Activated CD4-positive, alpha-beta T cell treated with anti-CD3 and anti-CD28 coated beads, Interleukin-10, Interleukin-2, amounts not matched to agents 100 ng/mL and 50 ng/mL, durations not matched to agents 16 hours and 8 hours (primary cell): ENCODE data around the gene SCAI.
"Not testable (repeated sequence)": the region's sequence is repeated elsewhere in the genome, so short reads cannot be mapped to it uniquely, and the experiment has no call there.

Experiments used
- DNase-seq: peaks from one replicate; pipeline ENCODE4 v3.0.0-alpha.2; 2020

The SCAI gene

GRCh38 chr9:125100822-125101221, 42.5 kb downstream of the SCAI start:
- DNase-seq, result no peak

DNA sequence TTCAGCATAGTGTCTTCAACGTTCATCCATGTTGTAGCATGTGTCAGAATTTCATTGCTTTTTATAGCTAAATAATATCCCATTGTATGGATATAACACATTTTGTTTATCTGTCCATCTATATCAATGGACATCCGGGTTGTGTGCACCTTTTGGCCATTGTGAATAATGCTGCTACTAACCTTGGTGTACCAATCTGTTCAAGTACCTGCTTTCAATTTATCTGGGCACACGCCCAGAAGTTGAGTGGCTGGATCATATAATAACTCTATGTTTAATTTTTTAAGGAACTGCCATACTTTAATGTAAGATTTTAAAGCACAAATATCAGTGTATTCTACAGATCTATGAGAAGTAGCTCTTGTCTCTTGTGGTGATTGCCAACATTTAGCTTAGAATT, 43.5 kb downstream of the SCAI start:
- DNase-seq, result no peak

GRCh38 chr9:125095821-125096443, 47.4 kb downstream of the SCAI start:
- DNase-seq, result no peak

DNA sequence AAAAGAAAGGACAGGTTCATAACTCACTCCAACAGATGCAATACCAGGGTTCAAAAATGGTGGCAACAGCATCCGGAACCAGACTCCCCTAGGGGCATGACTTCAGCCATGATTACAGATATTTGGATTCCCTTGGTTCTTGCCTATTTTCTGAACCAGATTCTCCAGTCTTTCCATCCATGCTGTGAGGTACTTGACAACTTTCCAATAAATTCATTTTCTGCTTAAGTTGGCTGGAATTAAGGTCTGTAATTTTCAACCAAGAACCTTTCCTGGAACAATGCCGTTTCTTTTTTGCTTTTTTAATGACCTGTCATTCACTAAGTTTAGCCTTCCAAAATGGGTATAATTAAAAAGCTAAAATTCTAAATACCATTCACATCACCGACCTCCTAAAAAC, 52.2 kb downstream of the SCAI start:
- DNase-seq, result no peak

- peak; percentile 34 for DNase-seq
Measured at GRCh38 chr9:125089331-125089730, 54.0 kb downstream of the SCAI start.

DNA sequence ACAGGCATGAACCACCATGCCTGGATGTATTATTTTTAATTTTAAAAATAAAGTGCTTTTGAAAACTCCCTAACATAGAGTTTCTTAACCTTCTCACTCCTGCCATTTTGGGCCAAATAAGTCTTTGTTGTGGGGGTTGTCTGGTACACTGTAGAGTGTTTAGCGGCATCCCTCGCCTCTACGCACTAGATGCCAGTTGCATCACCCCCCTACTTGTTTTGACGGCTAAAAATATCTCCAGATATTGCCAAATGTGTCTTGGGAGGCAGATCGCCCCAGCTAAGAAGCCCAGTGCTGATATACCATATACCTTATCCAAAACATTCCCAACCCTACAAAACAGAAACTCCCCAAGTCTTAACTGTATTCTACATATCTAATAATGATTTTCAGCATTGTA, 54.6 kb downstream of the SCAI start:
- no peak for DNase-seq

GRCh38 chr9:125085703-125086477, 57.4 kb downstream of the SCAI start:
- DNase-seq, result no peak

GRCh38 chr9:125082197-125082596, 61.1 kb downstream of the SCAI start:
- DNase-seq, result not testable (repeated sequence)

GRCh38 chr9:125080797-125081196, 62.5 kb downstream of the SCAI start:
- not testable (repeated sequence) for DNase-seq

- no peak for DNase-seq
Measured at GRCh38 chr9:125079931-125080330, 63.4 kb downstream of the SCAI start.

DNA sequence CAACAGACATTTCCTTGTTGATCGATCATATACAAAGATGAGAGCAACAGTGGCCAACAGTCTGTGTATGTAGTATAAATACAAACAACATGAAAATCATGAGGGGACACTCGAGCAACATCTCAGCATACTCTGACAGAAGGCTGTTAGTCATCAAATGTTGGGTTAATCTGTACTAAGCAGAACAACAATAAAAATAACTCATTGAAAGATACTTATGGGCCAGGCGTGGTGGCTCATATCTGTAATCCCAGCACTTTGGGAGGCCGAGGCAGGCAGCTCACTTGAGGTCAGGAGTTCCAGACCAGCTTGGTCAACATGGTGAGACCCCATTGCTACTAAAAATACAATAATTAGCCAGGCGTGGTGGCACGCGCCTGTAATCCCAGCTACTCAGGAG, 67.3 kb downstream of the SCAI start:
- no peak for DNase-seq

- no peak for DNase-seq
Measured at GRCh38 chr9:125074976-125075375, 68.4 kb downstream of the SCAI start.

- DNase-seq, result no peak
Measured at GRCh38 chr9:125066839-125067619, 76.3 kb downstream of the SCAI start.

DNA sequence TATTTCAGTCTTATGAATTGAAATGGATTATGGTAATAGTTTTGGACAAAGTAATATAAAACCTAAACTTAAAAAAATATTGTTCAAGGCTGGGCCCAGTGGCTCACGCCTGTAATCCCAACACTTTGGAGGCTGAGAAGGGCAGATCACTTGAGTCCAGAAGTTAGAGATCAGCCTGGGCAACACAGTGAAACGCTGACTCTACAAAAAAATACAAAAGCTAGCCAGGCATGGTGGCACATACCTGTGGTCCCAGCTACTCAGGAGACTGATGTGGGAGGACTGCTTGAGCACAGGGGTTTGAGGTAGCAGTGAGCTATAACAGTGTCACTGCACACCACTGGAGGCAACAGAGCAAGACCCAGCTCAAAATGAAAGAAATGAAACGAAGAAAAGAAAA, 81.9 kb downstream of the SCAI start:
- DNase-seq, result no peak

DNA sequence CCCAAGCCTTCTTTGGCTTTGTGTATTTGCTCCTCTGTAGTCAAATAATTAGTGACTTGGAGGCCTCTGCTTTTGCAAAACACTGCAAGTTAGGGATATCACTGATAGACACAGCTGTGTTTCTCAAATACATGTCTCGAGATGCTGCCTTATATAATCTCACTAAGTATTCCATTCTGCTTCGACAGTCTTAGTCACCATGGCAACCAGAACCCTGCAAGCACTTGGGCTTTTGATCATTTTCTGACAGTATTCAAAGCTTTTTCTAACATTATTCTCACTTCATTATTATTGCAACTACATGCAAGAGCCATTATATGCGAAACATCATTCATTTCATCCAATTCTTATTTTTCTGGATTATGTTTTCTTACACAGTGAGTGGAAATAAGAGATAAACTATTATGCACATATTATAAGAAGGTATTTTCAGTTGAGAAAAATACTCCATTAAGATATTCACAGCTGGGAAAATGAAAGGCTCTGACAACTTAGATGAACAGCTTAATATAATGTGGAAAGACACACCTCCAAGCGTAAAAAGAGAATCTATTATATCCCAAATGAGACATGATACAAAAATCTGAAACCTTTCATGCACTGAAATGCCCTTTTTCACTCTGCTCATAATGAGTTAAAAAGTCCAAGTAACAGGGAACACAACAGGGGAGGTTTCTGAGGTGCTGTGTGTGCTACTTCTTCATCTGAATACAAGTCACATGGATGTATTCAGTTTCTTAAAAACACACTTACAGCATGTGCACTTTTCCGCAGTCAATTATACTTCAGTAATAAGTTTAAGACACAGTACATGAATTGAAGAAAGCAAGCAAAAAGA, 93.9 kb downstream of the SCAI start:
- no peak for DNase-seq

DNA sequence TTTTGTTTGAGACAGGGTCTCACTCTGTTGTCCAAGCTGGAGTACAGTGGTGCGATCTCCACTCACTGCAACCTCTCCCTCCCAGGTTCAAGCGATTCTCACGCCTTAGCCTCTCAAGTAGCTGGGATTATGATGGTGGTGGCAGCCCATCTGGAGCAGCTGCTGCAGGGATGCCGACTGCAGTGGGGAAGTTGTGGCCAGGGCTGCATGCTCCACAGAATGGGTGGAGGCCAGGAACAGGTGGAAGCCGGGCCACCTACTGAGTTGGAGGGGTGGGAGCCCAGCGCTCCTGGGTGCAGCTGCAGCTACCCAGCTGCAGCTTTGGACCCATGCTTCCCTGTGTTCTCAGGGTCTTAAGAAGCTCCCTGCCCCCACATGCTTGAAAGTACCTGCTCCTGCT, 99.7 kb downstream of the SCAI start:
- DNase-seq, result no peak

- no peak for DNase-seq
Measured at GRCh38 chr9:125043148-125043547, 100.2 kb downstream of the SCAI start.

DNA sequence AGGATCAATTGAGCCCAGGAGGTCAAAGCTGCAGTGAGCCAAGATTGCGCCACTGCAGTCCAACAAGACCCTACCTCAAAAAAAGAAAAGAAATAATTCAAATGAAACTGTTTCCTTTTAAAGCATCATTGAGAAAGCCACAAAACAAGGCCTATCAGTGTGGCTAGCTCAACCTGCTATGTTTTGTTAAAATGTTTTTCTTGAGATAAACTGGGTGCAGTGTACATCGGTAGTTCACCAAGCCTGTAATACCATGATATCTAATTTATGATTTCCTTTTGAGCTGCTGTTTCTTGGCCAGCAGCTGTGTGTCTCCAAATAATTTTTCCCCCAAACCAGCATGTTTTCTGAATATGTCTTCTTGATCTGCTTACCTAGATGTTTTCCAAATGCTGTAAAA, 105.2 kb downstream of the SCAI start:
- no peak for DNase-seq

DNA sequence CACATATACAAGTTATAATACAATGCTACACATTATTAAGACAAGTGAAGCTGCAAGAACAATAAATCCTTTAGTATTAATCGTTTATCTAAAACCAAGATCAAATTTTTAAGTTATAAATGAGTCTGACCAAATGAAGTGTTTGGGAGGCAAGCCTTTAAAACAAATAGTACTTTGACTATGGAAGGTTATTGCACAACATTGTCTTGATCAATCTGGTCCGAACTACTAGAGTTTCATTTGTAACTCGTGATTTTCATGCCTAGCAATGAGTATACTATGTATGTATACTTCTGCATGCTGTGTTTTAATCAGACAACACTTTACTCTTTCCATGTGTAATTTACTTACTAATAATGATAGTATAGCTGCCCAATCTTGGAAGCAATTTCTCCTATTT, 115.3 kb downstream of the SCAI start:
- DNase-seq, result no peak

DNA sequence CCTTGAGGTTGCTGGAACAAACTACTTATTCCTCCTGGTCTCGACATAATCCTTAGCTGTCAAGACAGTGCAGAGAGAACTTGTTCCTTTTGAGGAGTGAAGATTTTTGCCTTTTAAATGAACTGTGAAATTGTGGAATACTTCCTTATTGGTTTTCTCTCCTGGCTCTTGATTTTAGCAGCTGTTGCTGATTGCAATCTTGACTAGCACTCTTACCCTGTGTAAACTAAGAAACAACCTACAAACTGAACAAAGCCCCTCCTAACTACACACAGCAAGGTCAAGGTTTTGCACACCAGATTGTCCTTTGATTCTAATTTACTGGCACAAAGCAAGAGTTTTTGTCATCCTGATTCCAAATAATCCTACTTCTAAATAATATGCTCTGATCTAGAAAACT, 118.4 kb downstream of the SCAI start:
- DNase-seq, result no peak

GRCh38 chr9:125021069-125021468, 122.3 kb downstream of the SCAI start:
- no peak for DNase-seq

GRCh38 chr9:125015655-125016054, 127.7 kb downstream of the SCAI start:
- DNase-seq, result not testable (repeated sequence)

DNA sequence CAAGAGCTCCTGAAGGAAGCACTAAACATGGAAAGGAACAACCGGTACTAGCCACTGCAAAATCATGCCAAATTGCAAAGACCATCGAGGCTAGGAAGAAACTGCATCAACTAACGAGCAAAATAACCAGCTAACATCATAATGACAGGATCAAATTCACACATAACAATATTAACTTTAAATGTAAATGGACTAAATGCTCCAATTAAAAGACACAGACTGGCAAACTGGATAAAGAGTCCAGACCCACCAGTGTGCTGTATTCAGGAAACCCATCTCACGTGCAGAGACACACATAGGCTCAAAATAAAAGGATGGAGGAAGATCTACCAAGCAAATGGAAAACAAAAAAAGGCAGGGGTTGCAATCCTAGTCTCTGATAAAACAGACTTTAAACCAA, 131.3 kb downstream of the SCAI start:
- DNase-seq, result not testable (repeated sequence)
